Heart left ventricle (tissue), 13 donors: ENCODE measurements around the gene LMF1.

Experiments used
- CTCF ChIP-seq, 12 donors: fragments of 200-600 bp; sonication (generic) in 4 of 12; IDR thresholded peaks; one replicate each; pipeline versions ENCODE4 v1.5.0 to v1.8.0; 2018 to 2022; ENCODE audit warnings: antibody characterized with exemption in 12 of 12, mild to moderate bottlenecking in 5 of 12
- POLR2A ChIP-seq, 2 donors: fragments of 450-650 bp; IDR thresholded peaks; one replicate each; pipeline ENCODE4 v1.6.1; 2017; ENCODE audit warnings: antibody characterized with exemption in 2 of 2, mild to moderate bottlenecking in 2 of 2, moderate library complexity in 2 of 2
- donor health status: ischemic (EF 13 %, LVEDD 7.1; RV severe dilation, severe dysfunction).
- donor health status: DM: no; HTN: yes; CAD: no.
- donor health status: DM: no; HTN: no; CAD: no.
- donor health status: ischemic (EF 25% LVEDD 6.9; RV normal size, moderate dysfunction).
- donor health status: ischemic (EF 25% LVEDD 5.7; RV mildly dilated, moderate dysfunction).
- donor health status: ischemic (EF 35%, LVEDD 5.7; RV mildly dilated, moderate dysfunction).
- donor health status: nonischemic (EF 11% LVEDD 7.7; RV severe dilation, severe dysfunction).
- donor health status: DM: yes; HTN: yes; CAD: no.
- donor health status: PGD.
- donor health status: ischemic (EF 29% LVEDD 5.4; RV normal size, mild dysfunction).
- donor health status: nonischemic (EF 23%, LVEDD 6.1; RV moderate dilation, normal function).

DNA sequence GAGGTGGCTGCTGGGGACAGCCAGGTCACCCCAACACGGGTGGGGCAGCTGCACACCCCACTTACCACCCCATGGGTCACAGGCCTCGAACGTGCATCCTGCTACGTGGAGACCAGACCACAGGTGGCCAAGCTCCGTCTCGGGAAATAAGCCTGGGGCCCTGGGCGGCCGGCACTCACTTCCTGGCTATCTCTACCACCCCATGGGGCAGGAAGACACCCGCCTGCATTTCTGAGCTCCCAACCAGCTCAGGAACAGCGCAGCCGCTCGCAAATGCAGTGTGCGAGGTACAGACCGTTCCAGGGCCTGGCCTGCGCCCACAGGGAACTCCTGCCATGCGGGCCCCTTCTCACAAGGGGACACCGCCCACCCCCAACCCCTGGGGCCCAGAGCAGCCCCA, 165.3 kb downstream of the LMF1 start:
- TF ChIP-seq POLR2A (IDR thresholded peaks at IDR 0.05) (no peak), CTCF (IDR thresholded peaks at IDR 0.05) (no peak)
